GM12873 (cell line): Measurements from ENCODE around the gene STK32C.

Source experiments
- CTCF ChIP-seq: IDR thresholded peaks from 2 replicates; pipeline ENCODE4 v1.5.1; 2012; ENCODE audit warnings: low read depth, mild to moderate bottlenecking, moderate library complexity, low read length, control low read depth; ENCODE audit not compliant: insufficient read depth; ENCODE audit errors: missing control alignments

The STK32C gene

GRCh38 chr10:132241496-132241895 lies 66.3 kb downstream of the STK32C start:
- no peak for TF ChIP-seq CTCF

GRCh38 chr10:132241086-132241485 lies 66.7 kb downstream of the STK32C start:
- no peak for TF ChIP-seq CTCF

- no peak for TF ChIP-seq CTCF
Observed at GRCh38 chr10:132240581-132240980, 67.2 kb downstream of the STK32C start.

- no peak for TF ChIP-seq CTCF
Observed at GRCh38 chr10:132240156-132240555, 67.6 kb downstream of the STK32C start.

- no peak for TF ChIP-seq CTCF
Observed at GRCh38 chr10:132239126-132240031, 68.4 kb downstream of the STK32C start.

GRCh38 chr10:132238371-132239125 lies 69.2 kb downstream of the STK32C start:
- TF ChIP-seq CTCF, result no peak

GRCh38 chr10:132237871-132238270 lies 69.9 kb downstream of the STK32C start:
- no peak for TF ChIP-seq CTCF
